Limb (tissue), 2 donors: ENCODE measurements around the gene NPHS1.
"Not testable (repeated sequence)": the region's sequence is repeated elsewhere in the genome, so short reads cannot be mapped to it uniquely, and the experiment has no call there.

Experiments used
- DNase-seq, 2 donors: peaks; one replicate each; pipeline ENCODE4 v3.0.0-alpha.2; 2016; ENCODE audit errors: extremely low spot score in 2 of 2

Gene NPHS1

DNA sequence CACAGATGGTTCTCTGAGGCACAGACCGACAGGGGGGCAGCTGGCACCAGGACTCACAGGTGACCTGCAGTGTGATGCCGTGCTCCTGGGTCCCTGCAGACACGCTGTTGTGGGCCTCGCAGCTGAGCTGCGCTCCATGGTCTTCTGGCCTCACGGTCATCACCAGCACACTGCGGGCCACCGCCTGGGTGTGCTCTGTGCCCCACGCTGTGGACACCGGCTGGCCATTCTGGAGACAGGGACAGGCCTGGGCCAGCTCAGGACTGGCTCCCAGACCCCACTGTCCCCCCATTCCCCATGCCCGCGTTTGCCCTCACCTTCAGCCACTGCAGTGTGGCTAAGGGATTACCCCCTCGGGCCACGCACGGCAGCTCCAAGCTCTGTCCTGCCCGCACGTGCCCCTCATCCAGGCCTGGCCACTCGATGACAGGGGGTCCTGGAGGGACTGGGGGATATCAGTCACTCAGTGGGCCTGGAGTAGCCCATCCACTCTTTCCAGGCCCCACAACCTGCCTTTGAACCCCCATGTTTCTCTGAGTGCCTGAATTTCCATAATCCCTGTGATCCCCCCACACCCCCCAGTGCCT is 3.3 kb downstream of the NPHS1 start:
- no peak for DNase-seq

GRCh38 chr19:35848486-35848885 is 3.8 kb downstream of the NPHS1 start:
- DNase-seq = no peak

GRCh38 chr19:35847911-35848310 is 4.4 kb downstream of the NPHS1 start:
- no peak for DNase-seq

- no peak for DNase-seq
These were observed 6.2 kb downstream of the NPHS1 start for GRCh38 chr19:35846038-35846668.

- DNase-seq = no peak
These were observed 6.9 kb downstream of the NPHS1 start for GRCh38 chr19:35845215-35846037.

GRCh38 chr19:35844482-35845214 is 7.7 kb downstream of the NPHS1 start:
- no peak for DNase-seq

GRCh38 chr19:35843676-35844481 is 8.4 kb downstream of the NPHS1 start:
- DNase-seq = no peak

GRCh38 chr19:35842666-35843272 is 9.5 kb downstream of the NPHS1 start:
- no peak for DNase-seq

- DNase-seq = no peak
These were observed 10.2 kb downstream of the NPHS1 start for GRCh38 chr19:35841961-35842595.

GRCh38 chr19:35836096-35836495 is 16.2 kb downstream of the NPHS1 start:
- DNase-seq = not testable (repeated sequence)

DNA sequence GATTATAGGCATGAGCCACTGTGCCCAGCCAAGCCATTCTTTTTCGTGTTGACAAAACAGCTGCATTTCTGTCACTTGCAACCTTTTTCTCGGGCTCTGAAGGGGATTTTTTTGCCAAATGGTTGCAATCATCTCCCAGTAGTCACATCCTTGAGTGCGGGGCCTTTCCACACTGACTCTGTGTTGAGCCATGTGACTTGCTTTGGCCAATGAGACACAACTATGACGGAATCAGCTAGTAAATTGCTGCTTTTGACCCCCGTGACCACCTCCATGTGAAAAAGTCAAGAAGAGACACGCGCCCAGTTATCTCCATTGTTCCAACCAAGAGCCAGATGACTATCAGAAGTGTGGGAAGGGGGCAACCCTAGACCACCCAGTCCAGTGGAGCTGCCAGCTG is 18.3 kb downstream of the NPHS1 start:
- DNase-seq = no peak

GRCh38 chr19:35832054-35832453 is 20.2 kb downstream of the NPHS1 start:
- DNase-seq = no peak

DNA sequence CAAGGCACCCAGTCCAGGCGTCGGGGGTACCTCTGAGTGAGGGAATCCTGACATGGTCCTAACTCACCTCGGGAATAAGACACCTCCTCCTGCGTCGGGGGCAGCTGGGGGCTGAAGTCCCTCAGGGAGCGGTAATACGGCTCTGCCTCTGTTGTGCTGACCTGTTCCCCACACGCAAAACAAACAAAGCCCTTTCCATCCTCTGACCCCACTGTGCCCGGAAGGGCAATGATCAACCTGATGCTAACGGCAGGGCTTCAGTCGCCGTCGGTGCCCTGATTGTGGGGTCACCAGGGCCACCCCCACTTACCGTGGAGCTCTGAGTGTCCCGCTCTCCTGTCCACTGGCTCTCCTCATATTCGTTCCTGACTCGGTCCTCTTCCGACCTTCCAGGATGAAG is 21.3 kb downstream of the NPHS1 start:
- DNase-seq = no peak

DNA sequence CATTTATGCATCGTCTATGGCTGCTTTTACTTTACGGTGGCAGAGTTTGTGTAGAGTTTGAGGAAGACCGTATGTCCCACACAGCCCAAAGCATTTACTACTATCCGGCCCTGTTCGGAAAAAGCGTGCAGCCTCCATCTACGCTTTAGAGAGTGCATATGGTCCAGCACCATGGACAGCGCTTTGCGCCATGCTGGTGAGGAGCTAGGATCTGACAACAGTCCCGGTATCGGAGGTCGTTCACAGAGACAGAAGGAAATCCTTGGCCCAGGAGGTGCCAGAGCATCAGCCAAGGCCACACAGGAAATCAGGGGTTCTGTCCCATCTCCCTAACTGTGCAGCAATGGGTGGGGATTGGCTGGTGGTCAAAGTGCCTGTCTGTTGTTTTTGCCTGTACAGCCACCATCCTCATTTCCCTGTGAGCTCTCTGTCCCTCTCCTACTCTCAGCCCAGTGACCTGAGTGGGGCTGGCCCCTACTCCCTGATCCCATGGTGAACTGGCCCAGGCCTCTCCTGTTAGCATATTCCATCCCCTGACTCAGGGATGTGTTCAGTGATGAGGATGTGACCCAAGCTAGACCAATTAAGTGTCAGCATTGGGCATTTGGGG is 23.5 kb downstream of the NPHS1 start:
- peak; percentile 59 to 81 for DNase-seq

- DNase-seq = no peak
These were observed 28.2 kb downstream of the NPHS1 start for GRCh38 chr19:35824150-35824549.

DNA sequence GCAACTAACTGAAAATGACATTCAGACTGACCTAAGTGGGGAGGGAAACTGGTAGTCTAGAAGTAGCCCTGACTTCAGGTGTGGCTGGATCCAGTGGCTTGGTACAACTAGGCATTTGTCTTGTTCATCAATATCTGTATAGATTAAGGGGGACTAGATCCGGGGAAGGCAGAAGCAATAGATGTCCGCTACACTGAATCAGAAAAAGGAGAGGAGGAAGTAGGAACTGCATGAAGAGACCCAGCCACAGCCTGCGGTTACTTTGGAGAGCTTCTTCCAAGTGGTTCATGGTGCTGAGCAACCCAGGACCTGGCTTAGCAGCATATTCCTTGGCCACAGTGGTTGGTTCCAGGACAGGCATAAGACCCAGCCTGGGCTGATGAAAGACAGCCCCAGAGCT is 29.7 kb downstream of the NPHS1 start:
- DNase-seq = no peak

GRCh38 chr19:35818445-35818844 is 33.9 kb downstream of the NPHS1 start:
- DNase-seq = no peak

- no peak for DNase-seq
These were observed 35.5 kb downstream of the NPHS1 start for GRCh38 chr19:35816846-35817245.

DNA sequence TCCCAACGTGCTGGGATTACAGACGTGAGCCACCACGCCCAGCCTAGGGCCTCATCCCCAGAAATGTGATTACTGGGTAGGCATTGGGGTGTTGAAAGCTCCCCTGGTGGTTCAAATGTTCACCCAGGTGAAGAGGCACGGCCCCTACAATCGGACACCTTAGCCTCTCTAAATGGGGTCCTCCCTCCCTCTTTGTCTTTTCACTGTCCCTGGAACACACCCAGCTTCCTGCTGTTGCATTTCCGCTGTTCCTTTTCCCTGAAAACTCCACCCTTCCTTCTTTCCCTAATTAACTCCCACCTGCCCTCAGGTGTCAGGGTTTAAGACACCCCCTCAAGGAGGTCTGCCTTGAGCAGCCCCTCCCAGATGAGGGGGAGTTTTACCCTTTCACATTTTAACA is 36.0 kb downstream of the NPHS1 start:
- DNase-seq = no peak
